IPS DF 6.9 (cell line): ENCODE measurements around the gene MYCBP2.

Source experiments
- DNase-seq: peaks from one replicate; pipeline ENCODE4 v3.0.0-alpha.2; 2013; ENCODE audit warnings: low read depth, low spot score
- H3K27ac ChIP-seq: one replicate; pipeline ENCODE4 v1.5.1; 2013; ENCODE audit warnings: low read length, control low read depth
- H3K27me3 ChIP-seq: 2 replicates; pipeline ENCODE4 v1.6.1; 2013; ENCODE audit warnings: mild to moderate bottlenecking, low read length; ENCODE audit not compliant: control insufficient read depth, insufficient read depth
- H3K36me3 ChIP-seq: 2 replicates; pipeline ENCODE4 v1.6.1; 2013; ENCODE audit warnings: low read length; ENCODE audit not compliant: control insufficient read depth, insufficient read depth
- H3K4me1 ChIP-seq: 2 replicates; pipeline ENCODE4 v1.6.1; 2013; ENCODE audit warnings: low read length; ENCODE audit not compliant: control insufficient read depth, insufficient read depth
- H3K4me3 ChIP-seq: 2 replicates; pipeline ENCODE4 v1.5.1; 2013; ENCODE audit warnings: mild to moderate bottlenecking, low read length
- H3K9me3 ChIP-seq: 2 replicates; pipeline ENCODE4 v1.6.1; 2013; ENCODE audit warnings: low read length, inconsistent platforms; ENCODE audit not compliant: control insufficient read depth, insufficient read depth
- WGBS: extraction: QIAGEN DNeasy Blood & Tissue Kit; methylation state at CpG from one replicate; pipeline ENCODE4 v1.1.7; 2013; ENCODE audit warnings: mixed read lengths, missing lambda C conversion rate; ENCODE audit not compliant: insufficient read length, insufficient coverage; 5-methylcytosine and 5-hydroxymethylcytosine counted together

MYCBP2 gene

DNA sequence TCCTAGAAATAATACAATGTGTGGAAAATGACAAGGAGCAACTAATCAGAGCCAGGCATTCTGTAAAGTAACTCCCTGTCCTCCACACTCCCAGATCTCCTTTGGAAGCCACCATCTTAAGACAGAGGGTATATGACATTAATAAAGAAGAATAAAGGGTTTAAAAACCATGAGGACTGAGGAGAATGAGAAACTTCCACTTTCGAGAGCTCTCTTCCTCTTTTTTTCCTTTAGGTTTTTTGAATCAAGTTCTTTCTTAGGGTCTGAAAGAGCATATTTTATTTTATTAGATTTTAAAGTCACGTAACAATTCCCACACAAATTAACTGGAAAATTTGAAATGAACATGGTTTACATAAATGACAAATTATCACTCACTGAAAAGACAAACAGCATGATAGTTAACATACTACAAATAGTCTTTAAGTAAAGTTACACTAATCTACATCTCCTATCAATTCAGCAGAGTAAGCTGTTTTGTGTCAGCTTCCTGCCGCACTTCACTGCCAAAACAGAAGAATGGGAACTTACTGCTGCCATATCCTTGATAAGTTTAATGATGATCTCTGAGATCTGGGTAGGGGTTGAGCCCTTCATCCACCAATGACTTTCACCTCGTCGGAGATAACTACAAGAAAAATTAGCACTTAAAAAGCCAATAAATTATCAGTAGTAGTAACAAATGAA, 261.3 kb downstream of the MYCBP2 start:
- no peak for DNase-seq
- Histone ChIP-seq H3K27ac (no peak overlapping the region), H3K9me3 (no peaks in the 10 kb centered on the region), H3K4me1 (no peaks in the 10 kb centered on the region), H3K36me3 (peaks cover 3% of the 10 kb centered on the region; the same call in 1 of the 2 replicates), H3K4me3 (no peak overlapping the region), H3K27me3 (no peaks in the 10 kb centered on the region)
- no CpG with 5 or more reads among the region's 5 CpGs for WGBS

DNA sequence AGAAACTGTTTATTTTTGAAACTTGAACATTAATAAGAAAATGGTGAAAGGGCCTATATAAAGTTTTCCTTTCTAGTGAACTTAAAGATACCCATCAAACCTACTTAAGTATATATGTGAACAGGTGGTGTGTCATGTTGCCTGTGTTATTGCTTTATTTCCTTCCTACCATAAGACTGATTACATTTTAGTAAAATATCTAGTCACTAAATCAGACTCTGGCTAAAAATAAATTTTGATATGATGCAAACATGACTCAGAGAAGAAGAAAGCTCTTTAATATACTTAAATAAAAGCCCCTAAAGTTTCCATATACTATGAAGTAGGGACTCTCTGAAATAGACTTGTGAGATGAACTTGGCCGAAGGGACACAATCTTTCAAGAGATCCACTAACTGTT, 264.8 kb downstream of the MYCBP2 start:
- WGBS = no CpG with 5 or more reads among the region's 1 CpG
- no peaks in the 10 kb centered on the region for H3K27me3 ChIP-seq
- DNase-seq = no peak
- no peak overlapping the region for H3K4me3 ChIP-seq
- H3K9me3 ChIP-seq = no peaks in the 10 kb centered on the region
- peaks cover 5% of the 10 kb centered on the region; the same call in 1 of the 2 replicates for H3K36me3 ChIP-seq
- H3K4me1 ChIP-seq = no peaks in the 10 kb centered on the region
- H3K27ac ChIP-seq = no peak overlapping the region

DNA sequence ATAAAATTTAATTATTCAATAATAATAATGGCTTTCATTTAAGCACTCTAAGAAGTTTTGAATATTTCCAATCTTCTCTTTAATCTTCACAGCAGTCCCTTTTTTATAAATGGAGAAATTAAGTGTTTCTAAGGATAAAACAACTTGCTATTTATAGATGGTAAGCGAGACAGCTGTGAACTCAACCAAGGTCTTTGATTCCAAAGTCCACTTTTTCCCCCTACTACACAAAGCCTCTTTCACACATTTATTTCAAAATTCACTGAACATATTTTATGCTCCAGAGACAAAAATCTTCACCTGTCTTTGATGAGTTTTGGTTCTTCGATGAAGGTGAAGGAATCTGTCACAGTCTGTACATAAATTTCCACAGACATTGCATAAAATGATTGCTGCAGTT, 265.5 kb downstream of the MYCBP2 start:
- Histone ChIP-seq H3K36me3 (peaks cover 5% of the 10 kb centered on the region; the same call in 1 of the 2 replicates), H3K4me1 (no peaks in the 10 kb centered on the region), H3K9me3 (no peaks in the 10 kb centered on the region), H3K27ac (no peak overlapping the region), H3K27me3 (no peaks in the 10 kb centered on the region), H3K4me3 (no peak overlapping the region)
- no CpG with 5 or more reads among the region's 2 CpGs for WGBS
- DNase-seq = no peak

DNA sequence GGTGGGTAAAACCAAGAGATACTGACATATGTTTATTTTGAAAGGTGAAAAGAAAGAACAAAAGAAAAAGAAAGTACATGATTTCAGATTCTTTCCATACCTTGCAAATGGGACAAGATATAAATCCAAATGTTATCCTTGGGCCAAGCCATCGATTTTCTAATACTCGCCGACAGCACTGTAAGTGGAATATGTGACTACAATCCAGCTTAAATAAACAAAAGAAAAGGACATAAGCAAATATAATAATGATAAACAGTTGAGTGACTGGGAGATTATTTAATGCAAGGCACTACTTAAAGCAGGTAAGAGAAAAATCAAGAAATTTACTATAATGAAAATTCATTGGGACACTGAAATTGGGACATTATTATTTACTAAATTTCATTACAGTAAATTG, 270.0 kb downstream of the MYCBP2 start:
- Histone ChIP-seq H3K36me3 (peaks cover 2% of the 10 kb centered on the region; the same call in 1 of the 2 replicates), H3K4me3 (no peak overlapping the region), H3K27ac (no peak overlapping the region), H3K9me3 (no peaks in the 10 kb centered on the region), H3K4me1 (no peaks in the 10 kb centered on the region), H3K27me3 (no peaks in the 10 kb centered on the region)
- DNase-seq = no peak
- no CpG with 5 or more reads among the region's 3 CpGs for WGBS

DNA sequence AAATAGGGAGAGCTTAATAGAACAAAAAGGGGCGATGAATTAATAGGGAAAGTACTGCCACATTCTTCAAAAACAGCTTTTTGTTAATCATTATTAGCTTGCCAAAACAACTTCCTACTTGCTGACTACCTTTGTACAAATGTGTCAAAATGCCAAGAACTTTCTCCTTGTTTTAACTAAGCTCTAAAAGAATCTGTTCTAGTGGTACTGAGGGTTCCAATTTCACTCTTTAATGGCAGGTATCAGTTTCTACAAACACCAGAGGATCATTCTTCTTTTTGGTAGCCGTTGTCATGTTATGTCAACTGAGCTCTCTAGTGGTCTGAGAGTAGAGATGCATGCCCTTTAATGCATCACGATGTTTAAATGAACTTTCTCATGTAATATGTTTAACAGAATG, 270.5 kb downstream of the MYCBP2 start:
- peaks cover 2% of the 10 kb centered on the region; the same call in 1 of the 2 replicates for H3K36me3 ChIP-seq
- no CpG with 5 or more reads among the region's 3 CpGs for WGBS
- DNase-seq = no peak
- H3K4me1 ChIP-seq = no peaks in the 10 kb centered on the region
- no peaks in the 10 kb centered on the region for H3K27me3 ChIP-seq
- no peaks in the 10 kb centered on the region for H3K9me3 ChIP-seq
- H3K4me3 ChIP-seq = no peak overlapping the region
- no peak overlapping the region for H3K27ac ChIP-seq

DNA sequence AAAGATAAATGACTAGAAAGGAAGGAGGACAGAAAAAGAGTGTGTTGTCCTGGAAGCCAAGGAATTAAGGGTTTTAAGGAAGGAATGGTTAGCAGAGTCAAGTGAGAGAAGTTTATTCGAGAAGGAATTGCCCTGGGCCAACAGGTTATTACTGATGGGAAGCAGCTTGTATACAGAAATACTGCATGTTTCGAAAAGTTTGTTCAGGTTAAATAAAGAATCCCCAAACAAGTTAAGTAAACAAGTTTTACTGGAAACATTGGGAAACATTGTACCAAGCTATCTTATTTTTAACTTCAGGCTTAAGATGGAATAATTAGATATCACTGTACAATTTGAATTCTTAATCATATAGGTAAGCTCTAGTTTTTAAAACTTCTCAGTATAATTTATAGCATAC, 271.7 kb downstream of the MYCBP2 start:
- Histone ChIP-seq H3K27ac (no peak overlapping the region), H3K9me3 (no peaks in the 10 kb centered on the region), H3K4me3 (no peak overlapping the region), H3K4me1 (no peaks in the 10 kb centered on the region), H3K27me3 (no peaks in the 10 kb centered on the region), H3K36me3 (peaks cover 2% of the 10 kb centered on the region; the same call in 1 of the 2 replicates)
- DNase-seq = no peak
- no CpG with 5 or more reads among the region's 2 CpGs for WGBS

DNA sequence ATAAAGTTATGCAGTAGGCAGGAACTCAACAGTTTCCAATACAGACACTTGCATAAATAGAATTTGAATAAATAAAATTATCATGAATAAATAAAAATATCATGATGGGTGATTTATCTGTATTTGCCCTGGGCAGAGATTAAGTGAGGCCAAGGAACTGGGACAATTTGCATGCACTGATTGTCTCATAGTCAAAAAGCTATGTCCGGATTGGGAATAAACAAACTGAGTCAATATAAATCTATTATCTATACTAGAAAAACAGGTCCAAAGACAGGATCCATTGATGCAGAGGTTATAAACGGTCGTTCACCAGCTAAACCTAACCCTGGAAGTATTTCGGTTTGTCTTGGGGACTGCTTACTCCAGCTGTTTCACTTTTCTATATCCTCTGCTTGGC, 273.7 kb downstream of the MYCBP2 start:
- DNase-seq = no peak
- no peak overlapping the region for H3K4me3 ChIP-seq
- peaks cover 3% of the 10 kb centered on the region; the same call in 1 of the 2 replicates for H3K4me1 ChIP-seq
- no peak overlapping the region for H3K27ac ChIP-seq
- WGBS = no CpG with 5 or more reads among the region's 4 CpGs
- H3K36me3 ChIP-seq = no peaks in the 10 kb centered on the region; the same call in 1 of the 2 replicates
- no peaks in the 10 kb centered on the region for H3K9me3 ChIP-seq
- no peaks in the 10 kb centered on the region for H3K27me3 ChIP-seq

DNA sequence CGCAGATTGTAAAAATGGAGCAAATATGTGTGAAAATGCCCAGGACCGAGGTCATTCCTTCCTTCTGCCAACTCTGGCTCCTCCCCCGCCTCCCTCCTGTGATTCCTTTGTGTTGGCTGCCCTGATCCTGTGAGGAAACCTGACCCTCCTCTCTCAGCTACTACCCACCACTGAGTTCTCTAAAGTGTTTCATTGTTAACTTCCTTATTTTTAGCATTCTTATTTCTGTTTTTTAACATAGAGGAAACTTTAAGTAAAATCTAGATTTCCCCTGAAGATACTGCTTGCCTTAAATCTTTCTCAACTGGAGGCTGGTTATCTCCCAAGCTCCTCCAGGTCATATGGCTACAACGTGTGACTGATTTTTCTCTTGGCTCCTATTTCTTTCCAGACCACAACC, 278.2 kb downstream of the MYCBP2 start:
- Histone ChIP-seq H3K27ac (no peak overlapping the region), H3K27me3 (no peaks in the 10 kb centered on the region), H3K36me3 (no peaks in the 10 kb centered on the region), H3K9me3 (no peaks in the 10 kb centered on the region), H3K4me3 (no peak overlapping the region), H3K4me1 (peaks cover 3% of the 10 kb centered on the region; the same call in 1 of the 2 replicates)
- DNase-seq = no peak
- WGBS = no CpG with 5 or more reads among the region's 4 CpGs

DNA sequence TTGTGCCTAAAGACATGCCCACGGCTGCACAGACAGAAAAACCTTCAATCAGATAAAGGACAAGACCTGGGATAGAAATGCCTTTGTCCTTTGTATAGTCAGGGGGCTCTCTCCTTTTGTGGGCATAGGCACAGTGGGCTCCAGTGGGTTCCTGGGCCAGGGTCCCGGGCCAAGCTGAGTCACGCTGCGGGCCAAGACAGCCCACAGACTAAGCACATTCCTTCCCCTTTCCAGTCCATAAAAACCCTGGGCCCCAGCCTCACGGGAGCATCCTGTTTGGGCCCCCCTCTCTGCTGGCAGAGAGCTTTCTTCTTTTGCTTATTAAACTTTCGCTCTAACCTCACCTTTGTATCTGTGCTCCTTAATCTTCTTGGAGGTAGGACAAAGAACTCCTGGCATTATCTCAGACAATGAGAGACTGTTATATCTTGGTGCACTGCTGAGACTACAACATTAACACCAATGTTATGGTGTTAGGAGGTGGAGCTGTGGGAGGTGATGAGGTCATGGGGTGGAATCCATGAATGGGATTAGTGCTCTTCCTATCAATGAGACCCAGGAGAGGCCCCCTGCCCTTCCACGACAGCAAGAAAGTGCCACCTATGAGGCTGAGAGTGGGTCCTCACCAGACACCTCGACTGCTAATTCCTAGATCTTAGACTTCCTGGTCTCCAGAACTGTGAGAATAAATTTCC, 279.1 kb downstream of the MYCBP2 start:
- no CpG with 5 or more reads among the region's 8 CpGs for WGBS
- peaks cover 3% of the 10 kb centered on the region; the same call in 1 of the 2 replicates for H3K4me1 ChIP-seq
- no peak overlapping the region for H3K27ac ChIP-seq
- H3K4me3 ChIP-seq = no peak overlapping the region
- DNase-seq = no peak
- no peaks in the 10 kb centered on the region for H3K36me3 ChIP-seq
- H3K27me3 ChIP-seq = no peaks in the 10 kb centered on the region
- no peaks in the 10 kb centered on the region for H3K9me3 ChIP-seq

DNA sequence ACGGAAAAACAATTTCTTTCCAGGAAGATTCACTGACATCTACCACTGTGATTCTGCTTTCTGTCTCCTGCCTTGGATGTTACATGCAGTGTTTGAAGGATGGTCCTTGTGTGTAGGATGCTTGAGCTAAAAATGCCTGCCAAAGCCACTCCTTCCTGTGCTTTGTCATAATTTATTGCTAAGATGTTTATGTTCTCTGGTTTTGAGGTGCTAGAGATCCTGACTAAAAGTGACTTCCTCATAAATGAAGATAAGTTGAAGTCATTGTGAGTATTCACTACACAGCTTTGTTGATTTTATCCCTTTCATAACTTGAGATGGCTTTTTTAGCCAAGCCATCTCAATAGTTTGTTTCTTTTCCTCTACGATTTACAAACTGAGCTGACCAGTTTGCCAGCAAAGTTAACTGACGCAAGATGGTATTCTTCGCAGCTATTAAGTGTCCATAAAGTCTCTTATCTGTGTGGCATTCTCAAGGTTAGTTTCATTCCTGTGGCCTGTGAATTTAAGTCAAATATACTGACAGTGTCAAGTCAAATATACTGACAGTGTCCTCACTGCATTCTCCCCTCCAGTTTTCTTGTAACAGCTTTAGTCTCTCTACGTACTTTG, 284.2 kb downstream of the MYCBP2 start:
- no peak for DNase-seq
- no peak overlapping the region for H3K4me3 ChIP-seq
- no CpG with 5 or more reads among the region's 5 CpGs for WGBS
- H3K36me3 ChIP-seq = no peaks in the 10 kb centered on the region
- H3K9me3 ChIP-seq = no peaks in the 10 kb centered on the region
- no peaks in the 10 kb centered on the region for H3K27me3 ChIP-seq
- H3K27ac ChIP-seq = no peak overlapping the region
- H3K4me1 ChIP-seq = no peaks in the 10 kb centered on the region
